ENCODE data around the gene SLC25A1. TPM values are rescaled to one million over a fixed set of nuclear protein-coding genes. Genes with fewer than 3 reads are reported as not detected.
"Not testable (repeated sequence)": the region's sequence is repeated elsewhere in the genome, so short reads cannot be mapped to it uniquely, and the experiment has no call there.

The SLC25A1 gene
- total RNA-seq, 1 experiment from 2014 or later = 201 TPM

DNA sequence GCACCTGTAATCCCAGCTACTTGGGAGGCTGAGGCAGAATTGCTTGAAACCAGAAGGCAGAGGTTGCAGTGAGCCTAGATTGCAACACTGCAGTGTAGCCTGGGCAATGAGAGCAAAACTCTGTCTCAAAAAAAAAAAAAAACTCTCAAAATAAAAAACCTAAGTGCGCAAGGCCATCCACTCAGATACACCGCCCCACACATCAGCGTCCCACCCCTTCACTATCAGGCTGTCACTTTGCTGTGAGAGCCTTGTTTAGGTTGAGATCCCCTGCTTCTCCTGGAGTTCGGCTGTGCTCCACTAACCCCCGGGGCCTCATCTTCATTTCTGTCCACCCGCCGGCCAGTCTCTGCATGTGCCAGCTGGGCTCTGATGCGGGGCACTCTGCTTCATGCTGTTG lies 12.1 kb downstream of the SLC25A1 start (continued):
- no peak for TF ChIP-seq ZNF671 (CRISPR knock-in tag; IDR thresholded peaks at IDR 0.05)
- TF ChIP-seq TEAD1 (CRISPR knock-in tag; IDR thresholded peaks at IDR 0.05) = no peak
- TF ChIP-seq ZNF425 (CRISPR knock-in tag; conservative IDR thresholded peaks at IDR 0.05) = no peak
- TF ChIP-seq MXD4 (CRISPR knock-in tag; IDR thresholded peaks at IDR 0.05; ENCODE audit: borderline replicate concordance) = no peak
- TF ChIP-seq ZNF396 (CRISPR knock-in tag; IDR thresholded peaks at IDR 0.05; ENCODE audit: borderline replicate concordance) = no peak
- no peak for TF ChIP-seq FOXK1 (CRISPR knock-in tag; IDR thresholded peaks at IDR 0.05)
- no peak for TF ChIP-seq NR3C1 (CRISPR knock-in tag; conservative IDR thresholded peaks at IDR 0.05; ENCODE audit: low read depth)

DNA sequence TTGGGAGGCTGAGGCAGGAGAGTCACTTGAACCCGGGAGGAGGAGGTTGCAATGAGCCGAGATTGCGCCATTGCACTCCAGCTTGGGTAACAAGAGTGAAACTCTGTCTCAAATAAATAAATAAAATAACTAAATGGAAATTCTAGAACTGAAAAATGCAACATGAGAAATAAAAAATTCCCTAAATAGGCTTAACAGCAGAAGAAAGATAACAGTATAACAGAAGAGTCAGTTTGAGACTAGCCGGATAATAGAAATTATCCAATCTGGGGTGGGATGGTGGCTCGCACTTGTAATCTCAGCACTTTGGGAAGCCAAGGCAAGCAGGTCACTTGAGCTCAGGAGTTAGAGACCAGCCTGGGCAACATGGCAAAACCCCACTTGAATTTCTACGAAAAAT lies 14.1 kb downstream of the SLC25A1 start:
- CTCF ChIA-PET = interaction anchor here (0.6 to 1.0 kb wide), 2 partner anchors 20 to 51 kb away, joined by 3 to 5 read pairs; partner anchors contain the start of gene ESS2
- Mint-ChIP-seq H3K4me3 (no peak overlapping the region), H3K36me3 (no peaks in the 10 kb centered on the region), H3K4me1 (peaks cover 9% of the 10 kb centered on the region), H3K9me3 (no peaks in the 10 kb centered on the region), H3K27me3 (ENCODE audit: low read depth) (peaks cover 66% of the 10 kb centered on the region), H3K27ac (no peak overlapping the region)
- POLR2A ChIA-PET = no interaction called here
- no peak for TF ChIP-seq OVOL2 (CRISPR knock-in tag; IDR thresholded peaks at IDR 0.05; ENCODE audit: borderline replicate concordance)
- TF ChIP-seq, protein P1, sequence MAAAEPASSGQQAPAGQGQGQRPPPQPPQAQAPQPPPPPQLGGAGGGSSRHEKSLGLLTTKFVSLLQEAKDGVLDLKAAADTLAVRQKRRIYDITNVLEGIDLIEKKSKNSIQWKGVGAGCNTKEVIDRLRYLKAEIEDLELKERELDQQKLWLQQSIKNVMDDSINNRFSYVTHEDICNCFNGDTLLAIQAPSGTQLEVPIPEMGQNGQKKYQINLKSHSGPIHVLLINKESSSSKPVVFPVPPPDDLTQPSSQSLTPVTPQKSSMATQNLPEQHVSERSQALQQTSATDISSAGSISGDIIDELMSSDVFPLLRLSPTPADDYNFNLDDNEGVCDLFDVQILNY (CRISPR knock-in tag; IDR thresholded peaks at IDR 0.05) = no peak
- no peak for TF ChIP-seq ETV6 (CRISPR knock-in tag; IDR thresholded peaks at IDR 0.05)
- TF ChIP-seq MYBL2 (CRISPR knock-in tag; IDR thresholded peaks at IDR 0.05) = no peak
- no peak for TF ChIP-seq GTF2I (CRISPR knock-in tag; conservative IDR thresholded peaks at IDR 0.05)
- TF ChIP-seq ELF4 (CRISPR knock-in tag; IDR thresholded peaks at IDR 0.05; ENCODE audit: low read depth) = no peak
- no peak for TF ChIP-seq FOXJ3 (CRISPR knock-in tag; IDR thresholded peaks at IDR 0.05; ENCODE audit: borderline replicate concordance)
- no peak for TF ChIP-seq ZNF671 (CRISPR knock-in tag; IDR thresholded peaks at IDR 0.05)
- TF ChIP-seq ZNF425 (CRISPR knock-in tag; conservative IDR thresholded peaks at IDR 0.05) = no peak
- no peak for DNase-seq (ENCODE audit: low spot score)
- no peak for ATAC-seq

GRCh38 chr22:19158649-19159048 lies 19.9 kb downstream of the SLC25A1 start:
- CTCF ChIA-PET = interaction anchor here (0.8 to 1.7 kb wide), 2 partner anchors 10 to 11 kb away, joined by 3 to 6 read pairs; no protein-coding TSS in a partner anchor
- H3K4me3 Mint-ChIP-seq; H3K4me1 Mint-ChIP-seq; ATAC-seq; DNase-seq (ENCODE audit: low spot score); H3K27ac Mint-ChIP-seq; H3K9me3 Mint-ChIP-seq; H3K36me3 Mint-ChIP-seq; POLR2A ChIA-PET: not testable (repeated sequence)
- H3K27me3 Mint-ChIP-seq (ENCODE audit: low read depth) = peaks cover 51% of the 10 kb centered on the region

DNA sequence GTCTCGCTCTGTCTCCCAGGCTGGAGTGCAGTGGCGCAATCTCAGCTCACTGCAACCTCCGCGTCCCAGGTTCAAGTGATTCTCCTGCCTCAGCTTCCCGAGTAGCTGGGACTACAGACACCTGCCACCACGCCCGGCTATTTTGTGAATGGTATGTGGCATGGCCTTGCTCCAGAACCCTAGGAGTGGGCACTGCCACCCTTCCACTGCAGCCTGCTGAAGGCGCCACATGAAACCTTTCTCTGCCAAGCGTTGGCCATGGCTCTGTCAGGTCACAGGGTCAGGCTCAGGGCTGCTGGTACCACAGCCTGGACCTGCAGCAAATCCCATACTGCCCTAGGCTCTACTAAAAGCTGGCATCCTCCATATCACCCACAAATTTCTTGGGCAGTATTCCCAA lies 22.4 kb downstream of the SLC25A1 start:
- DNase-seq (ENCODE audit: low spot score); H3K27ac Mint-ChIP-seq; H3K36me3 Mint-ChIP-seq; H3K4me1 Mint-ChIP-seq; H3K4me3 Mint-ChIP-seq; ATAC-seq; H3K9me3 Mint-ChIP-seq: not testable (repeated sequence)
- ChIA-PET CTCF (interaction anchor here (1.6 kb wide), 1 partner anchor 12 kb away, joined by 7 read pairs; the partner anchor contains the start of gene ESS2), POLR2A (interaction anchor here (0.6 kb wide), 1 partner anchor 127 kb away, joined by 3 read pairs; no protein-coding TSS in a partner anchor)
- H3K27me3 Mint-ChIP-seq (ENCODE audit: low read depth) = peaks cover 65% of the 10 kb centered on the region
